ENCODE data around the gene ENTPD8.

Gene ENTPD8

DNA sequence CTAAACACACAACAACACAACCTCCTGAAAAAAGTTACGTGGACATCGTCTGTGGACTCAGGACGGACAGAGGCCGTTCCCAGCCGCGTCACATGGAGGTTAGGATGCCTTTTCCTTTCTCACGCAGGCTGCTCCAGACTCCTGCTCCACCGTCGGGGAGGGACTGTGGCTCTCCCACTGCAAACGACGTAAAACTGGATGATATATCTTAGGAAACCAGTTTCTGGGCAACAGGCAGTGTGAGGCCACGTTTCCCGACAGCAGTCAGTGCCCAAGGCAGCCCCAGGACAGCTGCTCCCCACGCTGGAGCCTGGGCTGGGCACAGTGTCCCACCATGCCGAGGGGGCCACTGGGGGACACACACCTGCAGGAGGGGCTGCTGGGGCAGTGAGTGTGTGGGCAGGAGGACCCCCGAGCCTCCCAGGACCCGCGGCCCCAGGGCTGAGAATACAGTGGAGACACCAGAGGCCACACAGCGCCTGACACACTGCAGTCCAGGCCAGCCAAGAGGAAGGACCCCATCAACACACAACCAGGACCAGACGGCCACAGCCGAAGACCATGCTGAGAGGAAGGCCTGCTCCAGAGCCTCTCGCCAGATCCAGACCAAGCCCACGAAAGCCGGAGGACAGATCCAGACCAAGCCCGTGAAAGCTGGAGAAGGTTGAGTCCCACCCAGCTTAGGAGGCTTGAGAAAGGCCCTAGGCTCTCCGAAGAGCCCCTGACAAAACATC, 44.4 kb downstream of the ENTPD8 start:
- H3K4me1 ChIP-seq (ENCODE audit: insufficient read depth, low read length): no peaks in the 10 kb centered on the region
- no peak overlapping the region for H3K27ac ChIP-seq (ENCODE audit: low read length)
- no peaks in the 10 kb centered on the region for H3K27me3 ChIP-seq (ENCODE audit: insufficient read depth, low read length)
- no peaks in the 10 kb centered on the region for H3K36me3 ChIP-seq (ENCODE audit: insufficient read depth, low read depth, low read length)
- no peak overlapping the region for H3K4me3 ChIP-seq (ENCODE audit: low read length)
- no peaks in the 10 kb centered on the region for H3K9me3 ChIP-seq (ENCODE audit: insufficient read depth, low read depth, low read length)
- H3K9ac ChIP-seq (ENCODE audit: low read depth, low read length): no peak overlapping the region

GRCh38 chr9:137396227-137396626, 44.9 kb downstream of the ENTPD8 start:
- Histone ChIP-seq H3K27ac (ENCODE audit: low read length) (no peak overlapping the region), H3K9me3 (ENCODE audit: insufficient read depth, low read depth, low read length) (no peaks in the 10 kb centered on the region), H3K9ac (ENCODE audit: low read depth, low read length) (no peak overlapping the region), H3K4me1 (ENCODE audit: insufficient read depth, low read length) (no peaks in the 10 kb centered on the region), H3K27me3 (ENCODE audit: insufficient read depth, low read length) (no peaks in the 10 kb centered on the region), H3K4me3 (ENCODE audit: low read length) (no peak overlapping the region), H3K36me3 (ENCODE audit: insufficient read depth, low read depth, low read length) (no peaks in the 10 kb centered on the region)

GRCh38 chr9:137395666-137396010, 45.5 kb downstream of the ENTPD8 start:
- Histone ChIP-seq H3K36me3 (ENCODE audit: insufficient read depth, low read depth, low read length) (no peaks in the 10 kb centered on the region), H3K9me3 (ENCODE audit: insufficient read depth, low read depth, low read length) (no peaks in the 10 kb centered on the region), H3K9ac (ENCODE audit: low read depth, low read length) (no peak overlapping the region), H3K4me3 (ENCODE audit: low read length) (no peak overlapping the region), H3K4me1 (ENCODE audit: insufficient read depth, low read length) (no peaks in the 10 kb centered on the region), H3K27me3 (ENCODE audit: insufficient read depth, low read length) (no peaks in the 10 kb centered on the region), H3K27ac (ENCODE audit: low read length) (no peak overlapping the region)

DNA sequence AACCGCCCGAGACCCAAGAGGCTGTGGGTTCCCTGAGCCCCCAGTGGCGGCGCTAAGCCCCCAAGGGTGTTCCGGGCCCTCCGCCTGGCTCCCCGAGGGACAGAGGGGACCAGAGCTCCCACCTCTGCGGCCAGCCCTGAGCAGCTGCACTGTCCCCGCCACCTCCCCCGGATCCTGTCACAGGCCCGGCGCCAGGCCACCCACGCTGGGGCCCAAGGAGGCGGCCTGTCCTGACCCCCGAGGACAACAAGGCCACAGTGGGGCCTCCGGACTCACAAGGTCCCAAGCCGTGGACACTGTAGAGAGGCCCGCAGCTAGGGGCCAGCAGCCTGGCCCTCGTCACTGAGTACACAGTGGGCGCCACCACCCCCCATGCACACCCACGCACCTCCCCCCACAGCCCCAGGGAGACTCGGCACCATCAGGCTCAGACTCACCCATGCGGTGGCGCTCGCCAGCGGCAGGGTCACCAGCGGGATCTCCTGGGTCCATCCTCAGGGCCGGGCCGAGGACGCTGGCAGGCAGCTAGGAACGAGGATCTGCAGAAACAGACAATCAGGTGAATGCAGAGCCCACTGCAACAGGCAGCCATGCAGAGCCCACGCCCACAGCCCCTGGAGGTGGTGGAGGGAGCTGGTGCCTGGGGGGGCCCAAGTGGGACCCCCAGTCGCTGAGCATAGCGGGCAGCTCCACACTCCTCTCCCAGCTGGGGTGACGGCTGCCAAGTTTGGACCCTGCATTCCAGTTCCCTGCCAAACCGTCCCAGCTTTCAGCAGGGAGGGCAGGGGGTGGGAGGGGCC, 46.1 kb downstream of the ENTPD8 start:
- H3K36me3 ChIP-seq (ENCODE audit: insufficient read depth, low read depth, low read length): no peaks in the 10 kb centered on the region
- H3K9me3 ChIP-seq (ENCODE audit: insufficient read depth, low read depth, low read length): no peaks in the 10 kb centered on the region
- no peak overlapping the region for H3K9ac ChIP-seq (ENCODE audit: low read depth, low read length)
- no peak overlapping the region for H3K27ac ChIP-seq (ENCODE audit: low read length)
- H3K4me3 ChIP-seq (ENCODE audit: low read length): no peak overlapping the region
- no peaks in the 10 kb centered on the region for H3K27me3 ChIP-seq (ENCODE audit: insufficient read depth, low read length)
- no peaks in the 10 kb centered on the region for H3K4me1 ChIP-seq (ENCODE audit: insufficient read depth, low read length)

GRCh38 chr9:137393176-137394150, 47.7 kb downstream of the ENTPD8 start:
- no peaks in the 10 kb centered on the region for H3K36me3 ChIP-seq (ENCODE audit: insufficient read depth, low read depth, low read length)
- H3K4me3 ChIP-seq (ENCODE audit: low read length): no peak overlapping the region
- no peaks in the 10 kb centered on the region for H3K27me3 ChIP-seq (ENCODE audit: insufficient read depth, low read length)
- no peak overlapping the region for H3K9ac ChIP-seq (ENCODE audit: low read depth, low read length)
- no peaks in the 10 kb centered on the region for H3K9me3 ChIP-seq (ENCODE audit: insufficient read depth, low read depth, low read length)
- no peak overlapping the region for H3K27ac ChIP-seq (ENCODE audit: low read length)
- H3K4me1 ChIP-seq (ENCODE audit: insufficient read depth, low read length): no peaks in the 10 kb centered on the region

DNA sequence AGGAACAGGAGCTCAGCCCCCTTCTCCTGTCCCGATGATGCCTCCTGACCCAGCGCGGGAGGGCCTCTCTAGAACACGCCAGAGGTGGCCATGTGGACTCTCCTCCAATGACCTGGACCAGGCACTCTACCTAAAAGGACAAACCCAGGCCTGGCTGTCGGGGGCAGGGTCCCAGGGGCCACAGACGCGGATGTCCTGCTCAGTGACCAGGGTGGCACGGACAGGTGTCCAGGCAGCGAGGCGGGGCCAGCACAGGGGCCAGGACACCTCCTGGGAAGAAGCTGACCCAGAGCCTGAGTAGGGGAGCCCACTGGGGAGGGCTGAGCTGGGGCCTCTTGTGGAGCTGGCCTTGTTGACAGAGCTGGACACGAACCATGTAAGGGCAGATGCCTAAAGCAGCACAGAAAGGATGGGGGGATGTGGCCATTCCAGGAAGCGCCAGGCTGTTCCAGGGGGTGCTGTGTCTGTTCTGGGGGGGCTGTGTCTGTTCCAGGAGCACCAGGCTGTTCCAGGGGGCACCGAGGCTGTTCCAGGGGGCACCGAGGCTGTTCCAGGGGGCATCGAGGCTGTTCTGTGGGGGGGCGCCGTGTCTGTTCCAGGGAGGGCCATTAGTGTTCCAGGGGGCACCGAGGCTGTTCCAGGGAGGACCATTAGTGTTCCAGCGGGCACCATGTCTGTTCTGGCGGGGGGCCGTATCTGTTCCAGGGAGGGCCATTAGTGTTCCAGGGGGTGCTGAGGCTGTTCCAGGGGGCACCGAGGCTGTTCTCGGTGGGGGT, 48.7 kb downstream of the ENTPD8 start:
- H3K4me3 ChIP-seq (ENCODE audit: low read length): no peak overlapping the region
- H3K27ac ChIP-seq (ENCODE audit: low read length): no peak overlapping the region
- H3K27me3 ChIP-seq (ENCODE audit: insufficient read depth, low read length): no peaks in the 10 kb centered on the region
- no peaks in the 10 kb centered on the region for H3K4me1 ChIP-seq (ENCODE audit: insufficient read depth, low read length)
- H3K36me3 ChIP-seq (ENCODE audit: insufficient read depth, low read depth, low read length): no peaks in the 10 kb centered on the region
- H3K9ac ChIP-seq (ENCODE audit: low read depth, low read length): no peak overlapping the region
- no peaks in the 10 kb centered on the region for H3K9me3 ChIP-seq (ENCODE audit: insufficient read depth, low read depth, low read length)

- no peak overlapping the region for H3K4me3 ChIP-seq (ENCODE audit: low read length)
- H3K9me3 ChIP-seq (ENCODE audit: insufficient read depth, low read depth, low read length): no peaks in the 10 kb centered on the region
- no peaks in the 10 kb centered on the region for H3K4me1 ChIP-seq (ENCODE audit: insufficient read depth, low read length)
Measured at GRCh38 chr9:137391411-137391754, 49.8 kb downstream of the ENTPD8 start.

GRCh38 chr9:137390553-137391410, 50.4 kb downstream of the ENTPD8 start:
- Histone ChIP-seq H3K9ac (ENCODE audit: low read depth, low read length) (no peak overlapping the region), H3K4me1 (ENCODE audit: insufficient read depth, low read length) (no peaks in the 10 kb centered on the region), H3K36me3 (ENCODE audit: insufficient read depth, low read depth, low read length) (no peaks in the 10 kb centered on the region), H3K4me3 (ENCODE audit: low read length) (no peak overlapping the region), H3K27me3 (ENCODE audit: insufficient read depth, low read length) (no peaks in the 10 kb centered on the region), H3K9me3 (ENCODE audit: insufficient read depth, low read depth, low read length) (no peaks in the 10 kb centered on the region), H3K27ac (ENCODE audit: low read length) (no peak overlapping the region)

More at GRCh38 chr9:137391411-137391754, 49.8 kb downstream of the ENTPD8 start:
- no peak overlapping the region for H3K9ac ChIP-seq (ENCODE audit: low read depth, low read length)
- H3K27me3 ChIP-seq (ENCODE audit: insufficient read depth, low read length): no peaks in the 10 kb centered on the region
- no peak overlapping the region for H3K27ac ChIP-seq (ENCODE audit: low read length)
- no peaks in the 10 kb centered on the region for H3K36me3 ChIP-seq (ENCODE audit: insufficient read depth, low read depth, low read length)

- no peak overlapping the region for H3K4me3 ChIP-seq (ENCODE audit: low read length)
- H3K9me3 ChIP-seq (ENCODE audit: insufficient read depth, low read depth, low read length): no peaks in the 10 kb centered on the region
- H3K27ac ChIP-seq (ENCODE audit: low read length): no peak overlapping the region
- H3K27me3 ChIP-seq (ENCODE audit: insufficient read depth, low read length): no peaks in the 10 kb centered on the region
- no peaks in the 10 kb centered on the region for H3K4me1 ChIP-seq (ENCODE audit: insufficient read depth, low read length)
- no peaks in the 10 kb centered on the region for H3K36me3 ChIP-seq (ENCODE audit: insufficient read depth, low read depth, low read length)
- H3K9ac ChIP-seq (ENCODE audit: low read depth, low read length): no peak overlapping the region
Measured at GRCh38 chr9:137389428-137389746, 51.8 kb downstream of the ENTPD8 start.

- Histone ChIP-seq H3K4me1 (ENCODE audit: insufficient read depth, low read length) (no peaks in the 10 kb centered on the region), H3K4me3 (ENCODE audit: low read length) (no peak overlapping the region), H3K9ac (ENCODE audit: low read depth, low read length) (no peak overlapping the region), H3K27me3 (ENCODE audit: insufficient read depth, low read length) (no peaks in the 10 kb centered on the region), H3K9me3 (ENCODE audit: insufficient read depth, low read depth, low read length) (no peaks in the 10 kb centered on the region), H3K36me3 (ENCODE audit: insufficient read depth, low read depth, low read length) (no peaks in the 10 kb centered on the region), H3K27ac (ENCODE audit: low read length) (no peak overlapping the region)
Measured at GRCh38 chr9:137388589-137389427, 52.3 kb downstream of the ENTPD8 start.

Data from iPS-20b (cell line).